Measurements from ENCODE around the gene MTHFSD. TPM values are rescaled to one million over a fixed set of nuclear protein-coding genes. Genes with fewer than 3 reads are reported as not detected.

MTHFSD gene
- total RNA-seq, 3 donors from 2014 or later (not counting 1 experiment from before 2014, with no cell fraction given): 14.3 to 22.0 (median 16.9) TPM

DNA sequence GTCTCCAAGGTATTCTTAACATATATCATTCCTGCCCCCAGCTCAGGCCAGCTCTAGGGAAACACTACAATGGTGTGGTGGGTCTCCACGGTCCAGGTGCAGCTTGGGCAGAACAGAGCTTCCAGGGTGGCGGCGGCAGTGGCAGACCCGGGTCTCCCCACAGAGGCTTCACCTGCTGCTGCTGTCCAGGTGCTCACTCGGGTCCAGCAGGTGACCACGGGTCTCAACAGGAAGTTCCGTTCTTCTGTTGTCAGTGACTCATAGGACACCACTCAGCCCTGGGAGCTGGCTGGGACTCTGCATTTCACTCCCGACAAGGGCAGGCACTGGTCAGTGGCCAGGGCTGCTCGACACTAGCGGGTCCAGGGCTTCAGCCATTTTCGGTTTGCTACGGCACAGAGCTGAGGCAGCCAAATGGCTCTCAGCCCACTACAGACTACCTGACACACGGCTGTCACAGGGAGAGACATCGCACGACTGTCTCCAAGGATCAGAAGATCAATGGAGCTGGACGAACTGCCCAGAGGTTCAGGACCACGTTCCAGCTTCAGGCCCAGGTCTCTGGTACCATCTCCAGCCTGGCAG lies 16.7 kb downstream of the MTHFSD start:
- Histone ChIP-seq H3K9me3 (ENCODE audit: control insufficient read depth, insufficient read depth, low read length) (no peaks in the 10 kb centered on the region), H3K36me3 (ENCODE audit: control insufficient read depth, insufficient read depth, low read length) (peaks cover 45% of the 10 kb centered on the region), H3K4me3 (ENCODE audit: low read length) (no peak overlapping the region), H3K27ac (ENCODE audit: low read length) (no peak overlapping the region), H3K4me1 (ENCODE audit: control insufficient read depth, insufficient read depth, low read length) (no peaks in the 10 kb centered on the region), H3K27me3 (ENCODE audit: control insufficient read depth, insufficient read depth, low read length) (no peaks in the 10 kb centered on the region)
- 96% methylated on average over 17 of the region's 17 CpGs for WGBS (ENCODE audit: insufficient coverage)
- Mint-ChIP-seq H3K4me1 (no peaks in the 10 kb centered on the region), H3K36me3 (no peaks in the 10 kb centered on the region), H3K27me3 (ENCODE audit: low read depth in 2 of 2) (no peaks in the 10 kb centered on the region), H3K4me3 (no peak overlapping the region), H3K27ac (no peak overlapping the region), H3K9me3 (no peaks in the 10 kb centered on the region)
- TF ChIP-seq, protein P1, sequence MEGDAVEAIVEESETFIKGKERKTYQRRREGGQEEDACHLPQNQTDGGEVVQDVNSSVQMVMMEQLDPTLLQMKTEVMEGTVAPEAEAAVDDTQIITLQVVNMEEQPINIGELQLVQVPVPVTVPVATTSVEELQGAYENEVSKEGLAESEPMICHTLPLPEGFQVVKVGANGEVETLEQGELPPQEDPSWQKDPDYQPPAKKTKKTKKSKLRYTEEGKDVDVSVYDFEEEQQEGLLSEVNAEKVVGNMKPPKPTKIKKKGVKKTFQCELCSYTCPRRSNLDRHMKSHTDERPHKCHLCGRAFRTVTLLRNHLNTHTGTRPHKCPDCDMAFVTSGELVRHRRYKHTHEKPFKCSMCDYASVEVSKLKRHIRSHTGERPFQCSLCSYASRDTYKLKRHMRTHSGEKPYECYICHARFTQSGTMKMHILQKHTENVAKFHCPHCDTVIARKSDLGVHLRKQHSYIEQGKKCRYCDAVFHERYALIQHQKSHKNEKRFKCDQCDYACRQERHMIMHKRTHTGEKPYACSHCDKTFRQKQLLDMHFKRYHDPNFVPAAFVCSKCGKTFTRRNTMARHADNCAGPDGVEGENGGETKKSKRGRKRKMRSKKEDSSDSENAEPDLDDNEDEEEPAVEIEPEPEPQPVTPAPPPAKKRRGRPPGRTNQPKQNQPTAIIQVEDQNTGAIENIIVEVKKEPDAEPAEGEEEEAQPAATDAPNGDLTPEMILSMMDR (IDR thresholded peaks at IDR 0.05): no peak
- intact Hi-C loops (cut with micrococcal nuclease): no loop called here
- DNase-seq: no peak
- ATAC-seq: no peak

GRCh38 chr16:86537486-86537885 lies 17.5 kb downstream of the MTHFSD start:
- no peak overlapping the region for H3K4me3 ChIP-seq (ENCODE audit: low read length)
- no peaks in the 10 kb centered on the region for H3K27me3 ChIP-seq (ENCODE audit: control insufficient read depth, insufficient read depth, low read length)
- ATAC-seq (no peak), DNase-seq (no peak)
- TF ChIP-seq, protein P1 (IDR thresholded peaks at IDR 0.05): no peak
- no peaks in the 10 kb centered on the region for H3K27me3 Mint-ChIP-seq (ENCODE audit: low read depth in 2 of 2)
- H3K36me3 Mint-ChIP-seq: no peaks in the 10 kb centered on the region
- WGBS (ENCODE audit: insufficient coverage): 98% methylated on average over 4 of the region's 4 CpGs
- H3K9me3 Mint-ChIP-seq: no peaks in the 10 kb centered on the region
- H3K36me3 ChIP-seq (ENCODE audit: control insufficient read depth, insufficient read depth, low read length): peaks cover 44% of the 10 kb centered on the region
- H3K4me1 Mint-ChIP-seq: no peaks in the 10 kb centered on the region
- H3K9me3 ChIP-seq (ENCODE audit: control insufficient read depth, insufficient read depth, low read length): no peaks in the 10 kb centered on the region
- no peak overlapping the region for H3K4me3 Mint-ChIP-seq
- H3K4me1 ChIP-seq (ENCODE audit: control insufficient read depth, insufficient read depth, low read length): no peaks in the 10 kb centered on the region
- intact Hi-C loops (cut with micrococcal nuclease): no loop called here
- H3K27ac Mint-ChIP-seq: no peak overlapping the region
- H3K27ac ChIP-seq (ENCODE audit: low read length): no peak overlapping the region

GRCh38 chr16:86536621-86537020 lies 18.4 kb downstream of the MTHFSD start:
- DNase-seq: no peak
- Histone ChIP-seq H3K27me3 (ENCODE audit: control insufficient read depth, insufficient read depth, low read length) (no peaks in the 10 kb centered on the region), H3K4me3 (ENCODE audit: low read length) (no peak overlapping the region), H3K27ac (ENCODE audit: low read length) (no peak overlapping the region), H3K4me1 (ENCODE audit: control insufficient read depth, insufficient read depth, low read length) (no peaks in the 10 kb centered on the region), H3K36me3 (ENCODE audit: control insufficient read depth, insufficient read depth, low read length) (peaks cover 37% of the 10 kb centered on the region), H3K9me3 (ENCODE audit: control insufficient read depth, insufficient read depth, low read length) (no peaks in the 10 kb centered on the region)
- intact Hi-C loops (cut with micrococcal nuclease): no loop called here
- no peak for ATAC-seq
- Mint-ChIP-seq H3K4me3 (no peak overlapping the region), H3K4me1 (no peaks in the 10 kb centered on the region), H3K36me3 (no peaks in the 10 kb centered on the region), H3K9me3 (no peaks in the 10 kb centered on the region), H3K27ac (no peak overlapping the region), H3K27me3 (ENCODE audit: low read depth in 2 of 2) (no peaks in the 10 kb centered on the region)
- 97% methylated on average over 17 of the region's 17 CpGs for WGBS (ENCODE audit: insufficient coverage)
- TF ChIP-seq, protein P1 (IDR thresholded peaks at IDR 0.05): no peak
